LNCAP (cell line): Measurements from ENCODE around the gene SLC25A21.

ENCODE experiments used
- TF ChIP-seq, protein P1 (sequence below): fragments of 450-650 bp; IDR thresholded peaks from 2 replicates; pipeline ENCODE4 v1.5.1; 2017; ENCODE audit warnings: mild to moderate bottlenecking

SLC25A21 gene

DNA sequence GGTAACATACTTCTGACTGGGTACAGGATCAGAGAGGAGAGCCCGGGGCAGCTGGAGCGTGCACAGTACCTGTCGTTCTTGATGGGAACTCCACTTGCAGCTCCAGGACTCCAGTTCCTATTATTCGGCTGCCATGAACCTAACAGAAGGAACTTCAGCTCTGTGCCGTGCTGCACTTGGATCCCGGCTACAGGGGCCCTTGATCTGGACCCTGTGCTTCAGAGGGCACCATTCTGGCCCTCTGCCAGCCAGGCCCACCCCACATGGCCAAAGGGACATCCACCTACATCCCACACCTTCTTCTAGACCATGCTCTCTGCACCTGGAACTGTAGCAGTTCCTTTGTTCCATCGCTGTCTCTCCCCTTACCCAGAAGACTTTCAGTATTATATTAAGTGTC lies 452.6 kb downstream of the SLC25A21 start:
- TF ChIP-seq, protein P1, sequence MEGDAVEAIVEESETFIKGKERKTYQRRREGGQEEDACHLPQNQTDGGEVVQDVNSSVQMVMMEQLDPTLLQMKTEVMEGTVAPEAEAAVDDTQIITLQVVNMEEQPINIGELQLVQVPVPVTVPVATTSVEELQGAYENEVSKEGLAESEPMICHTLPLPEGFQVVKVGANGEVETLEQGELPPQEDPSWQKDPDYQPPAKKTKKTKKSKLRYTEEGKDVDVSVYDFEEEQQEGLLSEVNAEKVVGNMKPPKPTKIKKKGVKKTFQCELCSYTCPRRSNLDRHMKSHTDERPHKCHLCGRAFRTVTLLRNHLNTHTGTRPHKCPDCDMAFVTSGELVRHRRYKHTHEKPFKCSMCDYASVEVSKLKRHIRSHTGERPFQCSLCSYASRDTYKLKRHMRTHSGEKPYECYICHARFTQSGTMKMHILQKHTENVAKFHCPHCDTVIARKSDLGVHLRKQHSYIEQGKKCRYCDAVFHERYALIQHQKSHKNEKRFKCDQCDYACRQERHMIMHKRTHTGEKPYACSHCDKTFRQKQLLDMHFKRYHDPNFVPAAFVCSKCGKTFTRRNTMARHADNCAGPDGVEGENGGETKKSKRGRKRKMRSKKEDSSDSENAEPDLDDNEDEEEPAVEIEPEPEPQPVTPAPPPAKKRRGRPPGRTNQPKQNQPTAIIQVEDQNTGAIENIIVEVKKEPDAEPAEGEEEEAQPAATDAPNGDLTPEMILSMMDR, result no peak

DNA sequence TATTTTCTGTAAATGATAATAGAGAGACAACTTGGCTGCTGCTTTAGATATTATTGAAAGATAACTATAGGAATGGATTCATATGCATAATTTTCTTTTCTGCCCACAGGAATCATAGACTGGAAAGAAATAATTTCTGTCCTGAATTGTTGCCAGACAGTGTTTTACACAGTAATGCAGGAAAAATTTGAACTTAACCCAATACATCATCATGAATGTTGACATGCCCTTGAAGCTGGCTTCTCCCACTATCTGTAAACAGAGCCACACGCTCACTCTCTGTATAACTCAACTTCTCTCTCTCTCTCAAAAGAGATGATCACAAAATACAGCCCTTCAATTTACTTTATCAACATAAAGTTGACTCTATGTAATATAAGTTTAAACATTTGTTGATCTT lies 454.2 kb downstream of the SLC25A21 start:
- TF ChIP-seq, protein P1, result no peak

DNA sequence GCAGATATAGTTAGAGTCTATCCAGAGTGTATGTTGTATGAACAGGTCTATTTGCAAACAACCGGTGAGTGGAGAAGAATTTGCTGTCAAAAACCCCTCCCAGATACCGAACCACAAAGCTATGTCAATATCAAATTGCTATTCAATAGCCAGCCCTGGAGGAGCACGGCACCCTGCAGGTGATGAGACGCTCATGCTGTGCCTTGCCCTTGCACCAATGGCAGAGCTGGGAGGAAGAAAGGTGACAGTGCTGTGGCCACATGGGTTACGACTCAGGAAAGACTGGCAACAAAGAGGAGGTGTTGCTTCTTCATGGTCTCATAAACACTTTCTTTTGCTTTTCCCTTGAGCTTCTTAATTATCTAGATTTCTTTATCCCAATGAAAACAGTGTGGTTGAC lies 455.0 kb downstream of the SLC25A21 start:
- TF ChIP-seq, protein P1, result no peak

DNA sequence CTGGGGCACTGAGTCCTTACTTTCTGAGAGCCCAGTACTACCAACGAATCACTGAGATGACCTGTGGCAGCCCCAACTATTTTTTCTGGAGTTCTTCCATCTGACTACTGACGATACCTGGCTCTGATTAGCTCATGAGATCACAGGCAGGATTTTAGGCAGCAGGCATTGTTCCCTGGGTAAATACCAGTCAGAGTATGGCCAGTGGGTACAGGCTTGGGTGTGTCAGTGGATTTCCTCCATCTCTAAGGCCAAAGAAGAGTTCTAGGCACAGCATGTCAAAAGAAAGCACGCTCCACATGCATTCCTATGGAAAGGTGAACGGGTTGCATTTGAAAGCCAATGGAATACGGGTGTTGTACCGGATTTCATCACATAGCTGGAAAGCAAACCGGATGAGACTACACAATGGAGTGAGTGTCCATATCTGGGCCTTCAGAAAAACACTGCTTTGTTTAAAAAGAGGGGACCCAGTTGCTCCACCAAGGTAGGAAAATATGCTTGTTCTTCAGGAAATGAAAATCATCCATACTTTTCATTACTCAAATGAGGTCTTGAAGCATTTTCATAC lies 455.7 kb downstream of the SLC25A21 start:
- TF ChIP-seq, protein P1, result no peak

DNA sequence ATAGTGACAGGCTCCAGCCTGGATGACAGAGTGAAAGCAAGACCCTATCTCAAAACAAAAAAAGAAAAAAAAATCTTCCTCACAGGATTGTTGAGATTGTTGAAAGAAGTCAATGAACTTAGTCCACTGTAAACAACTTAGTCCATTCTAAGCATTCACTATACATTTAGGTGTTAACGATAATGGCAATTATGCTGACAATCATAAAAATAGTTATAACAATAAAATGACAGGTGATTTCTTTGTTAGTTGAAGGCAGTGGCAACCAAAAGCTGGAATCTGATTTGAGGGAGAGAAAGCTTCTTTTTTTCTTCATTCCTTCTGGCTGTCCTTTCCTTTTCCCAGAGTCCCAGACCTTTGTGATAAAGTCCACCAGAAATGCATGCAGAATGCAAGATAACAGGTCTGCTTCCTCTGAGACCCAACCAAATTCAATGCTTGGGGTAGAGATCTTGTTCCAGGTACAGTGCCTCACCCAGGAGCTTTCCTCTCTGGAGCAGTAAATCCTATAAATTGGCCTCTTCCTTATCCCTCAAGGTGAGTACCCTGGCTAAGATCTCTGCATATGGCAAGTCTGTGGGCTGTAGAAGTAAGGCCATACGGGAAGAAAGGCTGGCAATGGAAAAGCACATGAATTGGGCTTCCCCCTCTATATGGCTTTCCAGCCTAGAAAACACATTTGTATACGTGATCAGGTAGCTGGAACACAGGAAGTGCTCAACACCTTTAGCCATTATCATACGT lies 458.3 kb downstream of the SLC25A21 start:
- TF ChIP-seq, protein P1, result no peak

DNA sequence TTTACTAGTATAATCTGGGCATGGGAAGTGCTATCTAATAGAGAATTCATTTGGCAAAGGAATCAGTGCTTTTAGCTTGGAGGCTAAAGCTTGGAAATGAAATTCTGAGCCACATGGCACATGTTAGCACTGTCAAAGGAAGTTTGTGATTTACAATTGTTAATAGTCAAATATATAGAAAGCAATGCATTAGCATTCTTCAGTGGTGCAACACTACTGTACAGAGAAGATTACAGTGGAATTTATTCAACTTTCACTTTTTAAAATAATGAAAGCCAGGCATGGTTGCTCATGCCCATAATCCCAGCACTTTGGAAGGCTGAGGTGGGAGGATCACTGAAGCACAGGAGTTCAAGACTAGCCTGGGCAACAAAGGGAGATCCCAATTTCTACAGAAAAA lies 464.8 kb downstream of the SLC25A21 start:
- TF ChIP-seq, protein P1, result no peak

DNA sequence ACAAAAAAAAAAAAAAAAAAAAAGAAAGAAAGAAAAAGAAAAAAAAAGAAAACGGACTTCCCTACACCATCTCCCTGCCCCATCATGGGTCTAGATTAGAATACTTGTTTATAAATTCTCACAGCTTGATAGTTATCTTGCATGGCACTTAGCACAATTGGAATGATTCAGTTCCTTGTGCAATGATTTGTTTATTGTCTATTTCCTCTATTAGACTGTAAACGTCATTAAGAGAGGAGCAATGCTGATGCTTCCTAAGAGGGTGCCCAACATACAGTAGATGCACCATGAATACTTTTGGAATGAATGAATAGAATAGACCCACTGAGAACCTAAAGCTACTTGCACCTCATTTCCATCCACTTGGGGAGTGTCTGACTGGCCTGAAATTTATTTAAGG lies 469.9 kb downstream of the SLC25A21 start:
- TF ChIP-seq, protein P1, result no peak
